Muscle layer of colon (tissue), 2 donors: ENCODE data around the gene PIK3CA.
A peak's percentile ranks its signal among the peaks of the same experiment; 100 is the strongest.

Source experiments
- H3K27ac ChIP-seq: one replicate; pipeline ENCODE4 v1.7.0; 2013; ENCODE audit warnings: low read depth, mild to moderate bottlenecking, low read length, moderate library complexity
- H3K27me3 ChIP-seq, 2 donors: one replicate each; pipeline ENCODE4 v1.7.0; 2013; ENCODE audit warnings: low read length in 2 of 2, mild to moderate bottlenecking in 2 of 2; ENCODE audit not compliant: insufficient read depth in 2 of 2, control insufficient read depth in 1 of 2
- H3K36me3 ChIP-seq: one replicate; pipeline ENCODE4 v1.7.0; 2013; ENCODE audit warnings: mild to moderate bottlenecking, low read length; ENCODE audit not compliant: insufficient read depth
- H3K4me1 ChIP-seq: one replicate; pipeline ENCODE4 v1.7.0; 2013; ENCODE audit warnings: mild to moderate bottlenecking, low read length; ENCODE audit not compliant: insufficient read depth
- H3K4me3 ChIP-seq, 2 donors: one replicate each; pipeline ENCODE4 v1.7.0; 2013; ENCODE audit warnings: low read length in 2 of 2, low read depth in 1 of 2, mild to moderate bottlenecking in 1 of 2, moderate library complexity in 1 of 2
- H3K9ac ChIP-seq: one replicate; pipeline ENCODE4 v1.7.0; 2013; ENCODE audit warnings: low read length
- H3K9me3 ChIP-seq: one replicate; pipeline ENCODE4 v1.7.0; 2013; ENCODE audit warnings: mild to moderate bottlenecking, low read length
- donor health status: abdominal sarcoma.
- donor health status: Adenocarcinoma of cecum.

Gene PIK3CA

GRCh38 chr3:179179979-179180759, 32.0 kb downstream of the PIK3CA start:
- Histone ChIP-seq H3K9ac (no peak overlapping the region), H3K36me3 (no peaks in the 10 kb centered on the region), H3K27ac (no peak overlapping the region), H3K4me1 (peaks cover 60% of the 10 kb centered on the region), H3K4me3 (no peak overlapping the region), H3K9me3 (no peaks in the 10 kb centered on the region), H3K27me3 (no peaks in the 10 kb centered on the region)

DNA sequence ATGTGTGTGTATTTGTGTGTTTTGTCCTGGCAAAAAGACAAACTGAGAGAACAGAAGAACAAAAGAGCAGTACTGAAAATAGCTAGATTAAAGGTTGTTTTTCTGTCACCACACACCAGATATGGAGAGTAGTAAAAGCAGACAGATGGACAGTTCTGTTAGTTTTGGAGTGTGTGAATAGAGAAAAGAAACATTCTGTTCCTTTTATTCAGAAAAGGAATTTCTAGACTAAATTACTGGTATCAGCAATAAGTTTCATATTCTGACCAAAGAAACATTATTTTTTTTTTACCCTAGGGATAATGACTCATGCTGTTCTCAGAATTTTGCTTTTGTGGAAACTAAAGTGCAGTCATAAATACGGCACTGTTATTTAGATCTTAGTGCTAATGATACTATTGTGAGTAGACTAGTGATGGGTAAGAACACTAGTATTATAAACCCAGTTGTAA, 32.9 kb downstream of the PIK3CA start:
- H3K36me3 ChIP-seq: no peaks in the 10 kb centered on the region

GRCh38 chr3:179181993-179182551, 33.9 kb downstream of the PIK3CA start:
- peaks cover 53% of the 10 kb centered on the region for H3K4me1 ChIP-seq
- H3K27ac ChIP-seq: no peak overlapping the region
- H3K36me3 ChIP-seq: no peaks in the 10 kb centered on the region
- H3K9me3 ChIP-seq: no peaks in the 10 kb centered on the region
- no peak overlapping the region for H3K4me3 ChIP-seq
- no peak overlapping the region for H3K9ac ChIP-seq
- H3K27me3 ChIP-seq: no peaks in the 10 kb centered on the region

More for the DNA sequence above, 32.9 kb downstream of the PIK3CA start:
- no peak overlapping the region for H3K27ac ChIP-seq
- H3K9me3 ChIP-seq: no peaks in the 10 kb centered on the region
- H3K9ac ChIP-seq: no peak overlapping the region
- no peak overlapping the region for H3K4me3 ChIP-seq
- H3K4me1 ChIP-seq: peaks cover 55% of the 10 kb centered on the region
- no peaks in the 10 kb centered on the region for H3K27me3 ChIP-seq

DNA sequence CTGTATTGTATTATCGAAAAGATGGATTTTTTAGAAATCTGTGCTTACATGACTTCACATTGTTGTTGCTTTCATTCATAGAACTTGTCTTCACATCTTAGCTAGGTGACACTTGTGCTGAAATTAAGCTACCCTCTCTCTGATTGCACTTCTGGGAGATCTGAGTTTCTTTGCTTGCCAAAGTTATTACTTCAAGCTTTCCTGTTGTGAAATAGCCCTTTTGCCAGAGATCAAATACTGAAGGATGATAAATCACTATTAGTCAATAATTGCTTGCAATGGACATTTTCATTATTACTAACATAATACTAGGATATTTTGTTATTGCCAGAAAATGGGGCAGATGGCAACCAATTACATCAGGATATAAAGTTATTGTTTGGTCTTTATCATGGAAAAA, 34.7 kb downstream of the PIK3CA start:
- H3K4me1 ChIP-seq: peaks cover 53% of the 10 kb centered on the region

DNA sequence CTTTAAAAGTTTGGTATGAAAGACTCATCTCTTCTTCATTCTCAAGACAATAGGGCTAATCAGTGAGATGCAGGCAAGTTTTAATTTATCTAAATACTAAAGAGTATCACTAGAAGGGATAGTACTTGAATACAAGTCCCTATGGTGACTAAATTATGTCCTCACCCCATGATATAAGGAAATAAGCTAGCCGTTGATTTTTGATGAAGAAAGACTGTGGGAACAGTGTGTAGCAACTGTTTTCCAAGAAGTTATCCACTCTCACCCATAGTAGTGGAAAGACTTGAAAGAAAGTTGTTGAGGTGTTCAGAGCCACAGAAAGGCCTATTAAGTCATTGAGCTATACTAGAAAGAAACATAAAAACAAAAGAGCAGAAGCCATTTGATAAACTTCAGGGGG, 36.7 kb downstream of the PIK3CA start:
- no peak overlapping the region for H3K4me3 ChIP-seq
- H3K9ac ChIP-seq: no peak overlapping the region
- no peaks in the 10 kb centered on the region for H3K9me3 ChIP-seq
- peaks cover 43% of the 10 kb centered on the region for H3K4me1 ChIP-seq
- no peaks in the 10 kb centered on the region for H3K36me3 ChIP-seq
- no peaks in the 10 kb centered on the region for H3K27me3 ChIP-seq
- H3K27ac ChIP-seq: no peak overlapping the region

More for the DNA sequence above, 34.7 kb downstream of the PIK3CA start:
- H3K4me3 ChIP-seq: no peak overlapping the region
- H3K9me3 ChIP-seq: no peaks in the 10 kb centered on the region
- no peak overlapping the region for H3K27ac ChIP-seq
- no peak overlapping the region for H3K9ac ChIP-seq
- H3K36me3 ChIP-seq: no peaks in the 10 kb centered on the region
- H3K27me3 ChIP-seq: no peaks in the 10 kb centered on the region

DNA sequence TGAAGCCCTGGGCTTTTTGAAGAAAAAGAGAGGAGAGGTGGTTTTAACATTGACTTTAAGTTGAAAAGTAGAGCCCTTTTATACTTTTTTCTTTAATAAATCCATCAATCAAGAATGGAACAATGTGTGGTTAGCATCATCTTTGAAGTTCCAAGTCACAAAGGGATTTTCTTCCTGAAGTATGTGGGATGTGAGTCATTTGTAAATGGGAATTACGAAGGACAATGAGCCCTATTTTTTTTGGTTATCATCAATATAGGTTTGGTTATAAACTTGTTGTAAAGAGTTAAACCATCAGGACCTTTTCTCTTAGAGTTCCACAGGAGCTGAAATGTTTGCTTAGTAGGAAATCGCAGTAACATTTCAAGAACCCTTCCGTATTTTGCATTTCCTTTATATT, 38.3 kb downstream of the PIK3CA start:
- Histone ChIP-seq H3K9ac (no peak overlapping the region), H3K27me3 (no peaks in the 10 kb centered on the region), H3K9me3 (no peaks in the 10 kb centered on the region), H3K4me3 (no peak overlapping the region), H3K36me3 (no peaks in the 10 kb centered on the region), H3K27ac (no peak overlapping the region), H3K4me1 (peaks cover 52% of the 10 kb centered on the region)

- no peak overlapping the region for H3K9ac ChIP-seq
- no peaks in the 10 kb centered on the region for H3K36me3 ChIP-seq
- no peaks in the 10 kb centered on the region for H3K9me3 ChIP-seq
- H3K27ac ChIP-seq: peak overlapping the region; percentile 19
- peak overlapping the region in 1 of 2 donors; percentile 9 for H3K4me3 ChIP-seq
- H3K27me3 ChIP-seq: no peaks in the 10 kb centered on the region
- H3K4me1 ChIP-seq: peaks cover 22% of the 10 kb centered on the region
These were observed 41.6 kb downstream of the PIK3CA start for GRCh38 chr3:179189759-179190158.

DNA sequence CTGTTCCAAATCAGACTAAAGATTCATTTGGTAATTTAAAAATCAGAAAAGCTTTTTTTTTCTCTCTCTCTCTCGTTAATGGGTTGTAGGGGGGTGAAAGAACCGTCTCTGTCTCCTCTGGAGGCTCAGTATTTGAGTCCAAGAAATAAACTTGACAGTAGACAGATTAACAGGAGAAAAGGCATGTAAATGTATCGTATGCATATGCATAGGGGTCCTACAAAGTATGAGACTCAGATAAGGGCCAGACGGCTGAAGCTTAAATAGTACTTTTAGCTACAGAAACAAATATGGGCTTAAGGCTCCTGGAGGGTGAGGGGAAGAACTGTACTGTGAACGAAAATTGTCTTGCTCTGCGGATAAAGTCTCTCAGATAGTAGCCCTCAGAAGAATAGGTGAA, 42.4 kb downstream of the PIK3CA start:
- H3K9ac ChIP-seq: no peak overlapping the region
- H3K9me3 ChIP-seq: no peaks in the 10 kb centered on the region
- no peak overlapping the region for H3K4me3 ChIP-seq
- H3K27ac ChIP-seq: no peak overlapping the region
- no peaks in the 10 kb centered on the region for H3K36me3 ChIP-seq
- no peaks in the 10 kb centered on the region for H3K27me3 ChIP-seq
- H3K4me1 ChIP-seq: peaks cover 29% of the 10 kb centered on the region

- no peak overlapping the region for H3K9ac ChIP-seq
- H3K4me1 ChIP-seq: peaks cover 42% of the 10 kb centered on the region
- no peaks in the 10 kb centered on the region for H3K9me3 ChIP-seq
- H3K27ac ChIP-seq: no peak overlapping the region
- H3K36me3 ChIP-seq: no peaks in the 10 kb centered on the region
- H3K4me3 ChIP-seq: no peak overlapping the region
- H3K27me3 ChIP-seq: no peaks in the 10 kb centered on the region
These were observed 44.4 kb downstream of the PIK3CA start for GRCh38 chr3:179192542-179192941.

GRCh38 chr3:179194931-179195330, 46.8 kb downstream of the PIK3CA start:
- no peaks in the 10 kb centered on the region for H3K36me3 ChIP-seq
- H3K4me1 ChIP-seq: peaks cover 38% of the 10 kb centered on the region
- H3K9ac ChIP-seq: no peak overlapping the region
- no peak overlapping the region for H3K4me3 ChIP-seq
- H3K9me3 ChIP-seq: no peaks in the 10 kb centered on the region
- no peak overlapping the region for H3K27ac ChIP-seq
- no peaks in the 10 kb centered on the region for H3K27me3 ChIP-seq

DNA sequence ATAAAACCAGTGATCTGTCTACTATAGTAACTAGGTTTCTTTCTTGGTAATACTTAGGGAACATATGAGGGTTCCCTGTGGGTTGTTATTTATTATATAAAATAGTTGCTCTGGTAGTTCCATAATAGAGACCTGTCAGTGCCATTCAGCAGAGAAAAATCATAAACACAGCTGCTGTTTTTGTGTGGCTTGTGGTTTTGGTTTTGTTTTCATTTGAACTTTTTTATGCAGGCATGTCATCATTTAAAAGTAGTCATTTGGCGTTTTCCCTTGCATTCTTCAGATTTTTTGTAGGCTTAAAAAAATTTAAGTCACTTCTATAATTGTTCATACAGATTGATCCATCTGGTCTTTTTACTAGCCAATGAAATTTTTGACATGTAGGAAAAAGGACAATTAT, 47.9 kb downstream of the PIK3CA start:
- H3K4me3 ChIP-seq: no peak overlapping the region

GRCh38 chr3:179196700-179197099, 48.5 kb downstream of the PIK3CA start:
- H3K36me3 ChIP-seq: no peaks in the 10 kb centered on the region
- no peaks in the 10 kb centered on the region for H3K27me3 ChIP-seq
- no peak overlapping the region for H3K27ac ChIP-seq
- peaks cover 24% of the 10 kb centered on the region for H3K4me1 ChIP-seq
- no peaks in the 10 kb centered on the region for H3K9me3 ChIP-seq
- no peak overlapping the region for H3K9ac ChIP-seq
- H3K4me3 ChIP-seq: no peak overlapping the region

More for the DNA sequence above, 47.9 kb downstream of the PIK3CA start:
- no peak overlapping the region for H3K9ac ChIP-seq
- peaks cover 27% of the 10 kb centered on the region for H3K4me1 ChIP-seq
- no peaks in the 10 kb centered on the region for H3K9me3 ChIP-seq
- no peaks in the 10 kb centered on the region for H3K36me3 ChIP-seq
- no peaks in the 10 kb centered on the region for H3K27me3 ChIP-seq
- H3K27ac ChIP-seq: no peak overlapping the region
